HG03135 (cell line): Measurements from ENCODE around the gene NCAPG.
"Not testable (repeated sequence)": the region's sequence is repeated elsewhere in the genome, so short reads cannot be mapped to it uniquely, and the experiment has no call there.

ENCODE experiments used
- ATAC-seq: cut with Tn5 transposase; IDR thresholded peaks from one replicate; pipeline ENCODE4 v1.9.1; 2021; ENCODE audit warnings: mild to moderate bottlenecking, moderate library complexity; ENCODE audit not compliant: unreplicated experiment

Gene NCAPG

GRCh38 chr4:17794730-17795129 lies 16.0 kb upstream of the NCAPG start:
- ATAC-seq = no peak

GRCh38 chr4:17797808-17798207 lies 13.0 kb upstream of the NCAPG start:
- ATAC-seq = no peak

- ATAC-seq = no peak
These were observed 5.1 kb upstream of the NCAPG start for GRCh38 chr4:17805580-17806155.

GRCh38 chr4:17807446-17807845 lies 3.3 kb upstream of the NCAPG start:
- ATAC-seq = no peak

GRCh38 chr4:17809667-17810066 lies 1.1 kb upstream of the NCAPG start:
- no peak for ATAC-seq

- peak; percentile 27 for ATAC-seq
These were observed 362 bp downstream of the NCAPG start for GRCh38 chr4:17811078-17811603.

GRCh38 chr4:17812125-17812524 lies 1.3 kb downstream of the NCAPG start:
- no peak for ATAC-seq

GRCh38 chr4:17812801-17813200 lies 2.0 kb downstream of the NCAPG start:
- ATAC-seq = no peak

- ATAC-seq = no peak
These were observed 3.4 kb downstream of the NCAPG start for GRCh38 chr4:17814140-17814539.

GRCh38 chr4:17816142-17816541 lies 5.4 kb downstream of the NCAPG start:
- ATAC-seq = no peak

GRCh38 chr4:17817027-17817426 lies 6.2 kb downstream of the NCAPG start:
- ATAC-seq = no peak

- ATAC-seq = no peak
These were observed 13.3 kb downstream of the NCAPG start for GRCh38 chr4:17823871-17824669.

- no peak for ATAC-seq
These were observed 35.5 kb downstream of the NCAPG start for GRCh38 chr4:17846266-17846665.

- not testable (repeated sequence) for ATAC-seq
These were observed 39.5 kb downstream of the NCAPG start for GRCh38 chr4:17850295-17850694.

GRCh38 chr4:17851959-17852358 lies 41.2 kb downstream of the NCAPG start:
- ATAC-seq = no peak

- no peak for ATAC-seq
These were observed 43.3 kb downstream of the NCAPG start for GRCh38 chr4:17854036-17854435.

- no peak for ATAC-seq
These were observed 49.1 kb downstream of the NCAPG start for GRCh38 chr4:17859793-17860406.

GRCh38 chr4:17861906-17862305 lies 51.1 kb downstream of the NCAPG start:
- ATAC-seq = not testable (repeated sequence)

GRCh38 chr4:17865866-17866363 lies 55.1 kb downstream of the NCAPG start:
- ATAC-seq = no peak

- no peak for ATAC-seq
These were observed 56.0 kb downstream of the NCAPG start for GRCh38 chr4:17866810-17867209.

- ATAC-seq = no peak
These were observed 56.5 kb downstream of the NCAPG start for GRCh38 chr4:17867276-17867675.

GRCh38 chr4:17869327-17869726 lies 58.5 kb downstream of the NCAPG start:
- ATAC-seq = no peak
